ENCODE results near the gene GRM8. TPM values are rescaled to one million over a fixed set of nuclear protein-coding genes. Genes with fewer than 3 reads are reported as not detected.

The GRM8 gene
- total RNA-seq, 4 donors from 2014 or later = not detected

GRCh38 chr7:126972571-126972970 is 280.2 kb downstream of the GRM8 start:
- H3K27me3 ChIP-seq = no peaks in the 10 kb centered on the region
- H3K36me3 ChIP-seq = no peaks in the 10 kb centered on the region
- no peaks in the 10 kb centered on the region for H3K9me3 ChIP-seq
- H3K27ac ChIP-seq = no peak overlapping the region
- H3K4me1 ChIP-seq = no peaks in the 10 kb centered on the region
- WGBS = 93% methylated on average over 1 of the region's 1 CpG
- no peak for DNase-seq (ENCODE audit: low spot score in 2 of 2)
- no peak overlapping the region for H3K4me3 ChIP-seq
- TF ChIP-seq POLR2A (IDR thresholded peaks at IDR 0.05) (no peak), POLR2AphosphoS5 (IDR thresholded peaks at IDR 0.05) (no peak), EP300 (IDR thresholded peaks at IDR 0.05) (no peak), CTCF (IDR thresholded peaks at IDR 0.05) (no peak)

GRCh38 chr7:126959649-126960048 is 293.1 kb downstream of the GRM8 start:
- TF ChIP-seq POLR2A (IDR thresholded peaks at IDR 0.05) = no peak
- no peak for TF ChIP-seq EP300 (IDR thresholded peaks at IDR 0.05)
- TF ChIP-seq CTCF (IDR thresholded peaks at IDR 0.05) = no peak
- no peak for TF ChIP-seq POLR2AphosphoS5 (IDR thresholded peaks at IDR 0.05)
- H3K9me3 ChIP-seq = no peaks in the 10 kb centered on the region
- DNase-seq (ENCODE audit: low spot score in 2 of 2) = no peak
- H3K36me3 ChIP-seq = no peaks in the 10 kb centered on the region
- H3K4me1 ChIP-seq = no peaks in the 10 kb centered on the region
- no peak overlapping the region for H3K27ac ChIP-seq
- no peak overlapping the region for H3K4me3 ChIP-seq
- no peaks in the 10 kb centered on the region for H3K27me3 ChIP-seq

GRCh38 chr7:126958367-126958766 is 294.4 kb downstream of the GRM8 start:
- Histone ChIP-seq H3K4me1 (no peaks in the 10 kb centered on the region), H3K36me3 (no peaks in the 10 kb centered on the region), H3K27me3 (no peaks in the 10 kb centered on the region), H3K4me3 (no peak overlapping the region), H3K9me3 (no peaks in the 10 kb centered on the region), H3K27ac (no peak overlapping the region)
- WGBS = 99% methylated on average over 16 of the region's 17 CpGs
- TF ChIP-seq POLR2A (IDR thresholded peaks at IDR 0.05) (no peak), CTCF (IDR thresholded peaks at IDR 0.05) (no peak), EP300 (IDR thresholded peaks at IDR 0.05) (no peak), POLR2AphosphoS5 (IDR thresholded peaks at IDR 0.05) (no peak)
- DNase-seq (ENCODE audit: low spot score in 2 of 2) = no peak

- no peaks in the 10 kb centered on the region for H3K4me1 ChIP-seq
- no peaks in the 10 kb centered on the region for H3K9me3 ChIP-seq
- no peaks in the 10 kb centered on the region for H3K36me3 ChIP-seq
- H3K27me3 ChIP-seq = no peaks in the 10 kb centered on the region
- no peak for DNase-seq (ENCODE audit: low spot score in 2 of 2)
- H3K27ac ChIP-seq = no peak overlapping the region
- H3K4me3 ChIP-seq = no peak overlapping the region
- WGBS = 88% methylated on average over 7 of the region's 9 CpGs
- TF ChIP-seq POLR2AphosphoS5 (IDR thresholded peaks at IDR 0.05) (no peak), EP300 (IDR thresholded peaks at IDR 0.05) (no peak)
These were observed 295.3 kb downstream of the GRM8 start for GRCh38 chr7:126957443-126957842.

GRCh38 chr7:126953461-126953860 is 299.3 kb downstream of the GRM8 start:
- Histone ChIP-seq H3K4me3 (no peak overlapping the region), H3K9me3 (no peaks in the 10 kb centered on the region), H3K27ac (no peak overlapping the region), H3K4me1 (no peaks in the 10 kb centered on the region), H3K27me3 (no peaks in the 10 kb centered on the region), H3K36me3 (no peaks in the 10 kb centered on the region)
- 30% methylated on average over 2 of the region's 2 CpGs for WGBS
- no peak for DNase-seq (ENCODE audit: low spot score in 2 of 2)
- TF ChIP-seq POLR2A (IDR thresholded peaks at IDR 0.05) (no peak), POLR2AphosphoS5 (IDR thresholded peaks at IDR 0.05) (no peak), CTCF (IDR thresholded peaks at IDR 0.05) (no peak), EP300 (IDR thresholded peaks at IDR 0.05) (no peak)

- Histone ChIP-seq H3K9me3 (no peaks in the 10 kb centered on the region), H3K4me1 (no peaks in the 10 kb centered on the region), H3K36me3 (no peaks in the 10 kb centered on the region), H3K27ac (no peak overlapping the region), H3K4me3 (no peak overlapping the region), H3K27me3 (no peaks in the 10 kb centered on the region)
- WGBS = 86% methylated on average over 4 of the region's 4 CpGs
- TF ChIP-seq EP300 (IDR thresholded peaks at IDR 0.05) (no peak), POLR2AphosphoS5 (IDR thresholded peaks at IDR 0.05) (no peak), POLR2A (IDR thresholded peaks at IDR 0.05) (no peak), CTCF (IDR thresholded peaks at IDR 0.05) (no peak)
- DNase-seq (ENCODE audit: low spot score in 2 of 2) = no peak
These were observed 304.1 kb downstream of the GRM8 start for GRCh38 chr7:126948664-126949063.

All from suprapubic skin (tissue), 4 donors.